ENCODE measurements around the gene MCC.

MCC gene

DNA sequence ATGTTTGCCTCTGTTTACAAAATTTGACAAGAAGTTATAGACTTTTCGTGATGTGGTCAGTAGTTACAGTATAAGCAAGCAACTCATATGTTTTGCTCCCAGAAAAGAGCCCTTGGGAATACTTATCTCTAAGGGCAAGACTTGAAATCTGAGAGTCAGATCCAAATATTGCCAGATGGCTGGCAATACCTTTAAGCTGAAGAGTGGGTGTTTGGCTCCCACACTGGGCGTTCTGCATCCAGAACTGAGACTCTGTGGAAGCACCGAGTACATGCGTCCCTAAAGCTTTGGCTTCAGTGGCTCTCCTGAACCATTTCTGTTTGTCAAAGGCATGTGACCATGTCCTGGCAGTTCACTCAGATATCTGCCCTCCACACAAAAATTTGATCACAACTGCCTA is 317.5 kb downstream of the MCC start:
- TF ChIP-seq, protein P1, sequence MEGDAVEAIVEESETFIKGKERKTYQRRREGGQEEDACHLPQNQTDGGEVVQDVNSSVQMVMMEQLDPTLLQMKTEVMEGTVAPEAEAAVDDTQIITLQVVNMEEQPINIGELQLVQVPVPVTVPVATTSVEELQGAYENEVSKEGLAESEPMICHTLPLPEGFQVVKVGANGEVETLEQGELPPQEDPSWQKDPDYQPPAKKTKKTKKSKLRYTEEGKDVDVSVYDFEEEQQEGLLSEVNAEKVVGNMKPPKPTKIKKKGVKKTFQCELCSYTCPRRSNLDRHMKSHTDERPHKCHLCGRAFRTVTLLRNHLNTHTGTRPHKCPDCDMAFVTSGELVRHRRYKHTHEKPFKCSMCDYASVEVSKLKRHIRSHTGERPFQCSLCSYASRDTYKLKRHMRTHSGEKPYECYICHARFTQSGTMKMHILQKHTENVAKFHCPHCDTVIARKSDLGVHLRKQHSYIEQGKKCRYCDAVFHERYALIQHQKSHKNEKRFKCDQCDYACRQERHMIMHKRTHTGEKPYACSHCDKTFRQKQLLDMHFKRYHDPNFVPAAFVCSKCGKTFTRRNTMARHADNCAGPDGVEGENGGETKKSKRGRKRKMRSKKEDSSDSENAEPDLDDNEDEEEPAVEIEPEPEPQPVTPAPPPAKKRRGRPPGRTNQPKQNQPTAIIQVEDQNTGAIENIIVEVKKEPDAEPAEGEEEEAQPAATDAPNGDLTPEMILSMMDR (IDR thresholded peaks at IDR 0.05; ENCODE audit: extremely low read depth, missing control alignments) = no peak
- DNase-seq (ENCODE audit: low spot score) = no peak

DNA sequence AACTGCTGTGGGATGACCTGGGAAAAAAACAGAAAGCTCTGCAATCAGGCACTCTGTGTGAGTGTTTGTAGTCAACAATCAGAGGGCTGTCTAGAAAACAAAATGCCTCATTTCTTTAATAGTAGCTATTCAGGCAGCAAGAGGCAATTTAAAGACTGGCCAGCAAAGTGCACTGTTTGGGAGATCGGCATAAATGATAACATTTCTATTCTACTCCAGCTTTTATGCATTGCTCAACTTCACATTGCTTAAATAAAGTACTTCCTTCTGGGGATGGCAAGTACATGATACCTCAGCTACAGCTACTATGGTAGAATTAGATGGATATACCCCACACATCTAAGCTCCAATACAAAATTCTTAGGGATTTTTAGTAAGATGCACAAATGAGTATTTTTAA is 318.5 kb downstream of the MCC start:
- TF ChIP-seq, protein P1 (IDR thresholded peaks at IDR 0.05; ENCODE audit: extremely low read depth, missing control alignments) = no peak
- no peak for DNase-seq (ENCODE audit: low spot score)

DNA sequence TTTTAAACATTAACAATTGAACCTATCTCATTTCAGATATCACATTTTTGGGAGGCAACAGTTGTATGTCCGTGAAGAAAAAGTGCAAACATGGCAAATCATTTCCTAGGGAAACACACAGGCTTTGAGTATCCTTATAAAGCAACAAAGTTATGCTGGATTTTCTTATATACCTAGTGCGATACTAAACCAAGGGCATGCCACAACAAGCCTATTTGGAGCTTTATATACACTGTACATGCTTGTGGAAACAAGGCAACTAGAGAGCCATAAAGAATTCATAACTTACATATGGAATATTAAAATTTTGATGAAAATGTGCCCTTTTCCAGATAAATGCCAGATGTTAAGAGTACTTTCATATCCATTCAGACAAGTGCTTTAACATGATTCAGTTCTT is 320.3 kb downstream of the MCC start:
- DNase-seq (ENCODE audit: low spot score) = no peak
- TF ChIP-seq, protein P1 (IDR thresholded peaks at IDR 0.05; ENCODE audit: extremely low read depth, missing control alignments) = no peak

DNA sequence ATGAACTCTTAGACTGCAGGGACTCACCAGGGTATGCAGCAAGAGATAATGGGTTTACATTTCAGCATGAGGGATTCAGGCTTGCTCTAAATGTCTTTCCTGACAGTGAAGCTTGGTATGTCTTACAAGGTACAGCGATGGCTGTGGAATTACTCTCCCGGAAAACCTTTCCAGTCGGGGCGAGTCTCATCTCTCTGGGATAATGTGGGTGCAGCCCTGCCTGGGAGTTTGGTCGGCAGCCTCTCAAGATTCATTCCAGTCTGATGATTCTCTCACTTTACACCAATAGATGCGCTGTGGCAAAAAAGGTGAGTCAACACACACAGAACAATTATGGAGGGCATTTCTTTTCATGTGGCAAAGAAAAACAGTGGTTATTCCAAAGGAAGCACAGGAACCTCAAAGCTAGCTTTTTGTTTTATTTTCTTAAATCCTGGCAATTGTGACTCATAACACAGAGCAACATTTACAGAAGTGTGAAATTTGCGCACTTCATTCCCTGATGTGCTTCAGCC is 321.3 kb downstream of the MCC start:
- DNase-seq (ENCODE audit: low spot score) = no peak
- TF ChIP-seq, protein P1 (IDR thresholded peaks at IDR 0.05; ENCODE audit: extremely low read depth, missing control alignments) = no peak

DNA sequence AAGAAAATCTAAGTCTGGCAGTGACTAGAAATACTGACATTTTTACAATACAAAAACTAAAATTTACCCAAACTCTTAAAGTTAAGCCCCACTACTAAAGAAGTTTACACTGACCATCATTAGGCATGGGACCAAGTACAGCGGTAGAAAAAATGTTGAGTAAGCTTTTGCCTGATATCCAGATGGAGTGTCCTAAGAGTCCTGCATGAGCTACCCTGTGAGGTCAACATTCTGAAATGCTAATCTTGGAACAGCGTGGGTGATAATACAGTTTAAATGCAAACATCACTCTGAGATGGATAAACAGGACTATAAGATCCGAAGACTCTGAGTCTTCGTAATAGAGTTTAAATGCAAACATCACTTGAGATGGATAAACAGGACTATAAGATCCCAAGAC is 322.0 kb downstream of the MCC start:
- TF ChIP-seq, protein P1 (IDR thresholded peaks at IDR 0.05; ENCODE audit: extremely low read depth, missing control alignments) = no peak

DNA sequence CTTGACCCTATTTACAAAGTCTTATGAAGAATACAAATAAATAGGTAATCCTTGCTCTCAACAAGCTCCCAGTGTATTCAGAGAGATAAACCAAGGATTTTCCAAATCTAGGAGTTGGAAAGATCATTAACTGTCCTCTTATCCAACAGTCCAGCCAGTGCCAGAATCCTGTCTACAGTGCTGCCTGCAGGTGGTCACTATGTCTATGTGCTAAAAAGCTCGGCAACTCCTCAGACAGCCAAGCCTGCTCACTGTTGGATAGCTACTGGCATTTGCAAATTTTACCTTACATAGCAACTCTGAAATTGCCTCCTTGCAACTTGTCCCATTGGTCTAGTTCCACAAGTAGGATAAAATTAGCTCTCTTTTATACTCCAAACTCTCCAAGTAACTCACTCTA is 324.2 kb downstream of the MCC start:
- TF ChIP-seq, protein P1 (IDR thresholded peaks at IDR 0.05; ENCODE audit: extremely low read depth, missing control alignments) = no peak
- no peak for DNase-seq (ENCODE audit: low spot score)

More for the DNA sequence above, 322.0 kb downstream of the MCC start:
- DNase-seq (ENCODE audit: low spot score) = no peak

DNA sequence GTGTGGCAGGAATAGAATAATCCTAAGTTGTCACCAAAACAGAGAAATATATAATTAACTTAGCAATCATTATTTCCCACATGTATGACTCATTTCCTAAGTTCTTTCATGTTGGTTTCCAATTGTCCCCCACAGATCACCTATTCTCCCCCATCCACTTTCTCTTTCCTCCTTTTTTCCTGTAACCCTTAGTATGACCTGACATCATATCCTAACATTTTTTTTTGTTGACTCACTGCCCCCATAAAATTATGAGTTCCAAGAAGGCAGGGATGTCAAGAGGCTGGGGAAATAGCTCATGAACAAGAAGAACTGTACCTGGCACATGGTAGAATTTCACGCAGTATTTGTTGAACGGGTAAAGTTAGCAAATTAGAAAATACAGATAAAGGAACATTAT is 324.9 kb downstream of the MCC start:
- TF ChIP-seq, protein P1 (IDR thresholded peaks at IDR 0.05; ENCODE audit: extremely low read depth, missing control alignments) = no peak
- no peak for DNase-seq (ENCODE audit: low spot score)

Measured in GM20000 (cell line).